ENCODE data around the gene CFAP99. TPM values are rescaled to one million over a fixed set of nuclear protein-coding genes. Genes with fewer than 3 reads are reported as not detected.

Gene CFAP99
- total and polyA plus RNA-seq, 2 donors from 2014 or later = 1.5 to 1.7 TPM

DNA sequence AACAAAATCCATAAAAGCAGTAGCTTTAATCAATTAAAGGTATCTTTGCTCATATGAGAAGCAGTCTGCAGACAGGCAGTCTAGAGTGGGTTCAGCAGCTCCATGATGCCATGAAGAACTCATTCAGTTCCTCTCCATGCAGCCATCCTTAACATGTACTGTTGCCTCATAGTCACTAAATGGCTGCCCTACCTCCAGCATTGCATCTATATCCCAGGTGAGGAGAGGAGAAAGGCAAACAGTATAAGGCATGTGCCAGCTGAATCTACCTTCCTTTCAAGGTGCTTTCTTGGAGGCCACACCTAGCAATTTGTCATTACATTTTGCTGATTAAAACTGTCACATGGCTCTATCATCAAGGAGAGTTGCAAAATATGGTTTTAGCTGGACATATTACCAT lies 13.2 kb downstream of the CFAP99 start:
- no peak overlapping the region for H3K9ac ChIP-seq (ENCODE audit: low read length in 3 of 3)
- TF ChIP-seq CTCF (IDR thresholded peaks at IDR 0.05; ENCODE audit: borderline replicate concordance, extremely low read depth, insufficient read depth) = no peak
- H3K27me3 ChIP-seq (ENCODE audit: control insufficient read depth, insufficient read depth, low read length) = no peaks in the 10 kb centered on the region
- H3K27ac ChIP-seq (ENCODE audit: low read depth in 2 of 2, low read length in 2 of 2) = no peak overlapping the region
- intact Hi-C loops (cut with DNase I) = no loop called here
- DNase-seq (no peak), FAIRE-seq (no peak)
- H3K36me3 ChIP-seq (ENCODE audit: control insufficient read depth in 2 of 3, insufficient read depth in 3 of 3, low read length in 3 of 3) = no peaks in the 10 kb centered on the region
- H3K4me3 ChIP-seq (ENCODE audit: low read length in 3 of 3) = no peak overlapping the region
- no peaks in the 10 kb centered on the region for H3K9me3 ChIP-seq (ENCODE audit: control insufficient read depth in 2 of 3, insufficient read depth in 1 of 3, low read length in 3 of 3)
- peaks cover 0 to 2% (median 0%) of the 10 kb centered on the region in 3 donors for H3K4me1 ChIP-seq (ENCODE audit: control insufficient read depth in 2 of 3, insufficient read depth in 2 of 3, low read depth in 1 of 3, low read length in 3 of 3)

GRCh38 chr4:2432991-2433530 lies 14.3 kb downstream of the CFAP99 start:
- intact Hi-C loops (cut with DNase I) = no loop called here
- DNase-seq = peak in 2 of 5 donors; percentile 39 to 87
- H3K27ac ChIP-seq (ENCODE audit: low read depth in 2 of 2, low read length in 2 of 2) = no peak overlapping the region
- H3K9ac ChIP-seq (ENCODE audit: low read length in 3 of 3) = no peak overlapping the region
- no peaks in the 10 kb centered on the region for H3K27me3 ChIP-seq (ENCODE audit: control insufficient read depth, insufficient read depth, low read length)
- H3K4me1 ChIP-seq (ENCODE audit: control insufficient read depth in 2 of 3, insufficient read depth in 2 of 3, low read depth in 1 of 3, low read length in 3 of 3) = peaks cover 0 to 2% (median 0%) of the 10 kb centered on the region in 3 donors
- H3K9me3 ChIP-seq (ENCODE audit: control insufficient read depth in 2 of 3, insufficient read depth in 1 of 3, low read length in 3 of 3) = no peaks in the 10 kb centered on the region
- no peak for TF ChIP-seq CTCF (IDR thresholded peaks at IDR 0.05; ENCODE audit: borderline replicate concordance, extremely low read depth, insufficient read depth)
- FAIRE-seq = no peak
- H3K4me3 ChIP-seq (ENCODE audit: low read length in 3 of 3) = no peak overlapping the region
- no peaks in the 10 kb centered on the region for H3K36me3 ChIP-seq (ENCODE audit: control insufficient read depth in 2 of 3, insufficient read depth in 3 of 3, low read length in 3 of 3)

- Histone ChIP-seq H3K4me3 (ENCODE audit: low read length in 3 of 3) (no peak overlapping the region), H3K4me1 (ENCODE audit: control insufficient read depth in 2 of 3, insufficient read depth in 2 of 3, low read depth in 1 of 3, low read length in 3 of 3) (peaks cover 0 to 2% (median 0%) of the 10 kb centered on the region in 3 donors), H3K36me3 (ENCODE audit: control insufficient read depth in 2 of 3, insufficient read depth in 3 of 3, low read length in 3 of 3) (no peaks in the 10 kb centered on the region), H3K27me3 (ENCODE audit: control insufficient read depth, insufficient read depth, low read length) (no peaks in the 10 kb centered on the region), H3K9me3 (ENCODE audit: control insufficient read depth in 2 of 3, insufficient read depth in 1 of 3, low read length in 3 of 3) (no peaks in the 10 kb centered on the region), H3K9ac (ENCODE audit: low read length in 3 of 3) (no peak overlapping the region), H3K27ac (ENCODE audit: low read depth in 2 of 2, low read length in 2 of 2) (no peak overlapping the region)
- DNase-seq (peak in 1 of 5 donors; percentile 73), FAIRE-seq (no peak)
- intact Hi-C loops (cut with DNase I) = no loop called here
- no peak for TF ChIP-seq CTCF (IDR thresholded peaks at IDR 0.05; ENCODE audit: borderline replicate concordance, extremely low read depth, insufficient read depth)
Observed at GRCh38 chr4:2433609-2434350, 15.0 kb downstream of the CFAP99 start.
